ENCODE data around the gene GPX7.
"Not testable (repeated sequence)": the region's sequence is repeated elsewhere in the genome, so short reads cannot be mapped to it uniquely, and the experiment has no call there.

Gene GPX7

DNA sequence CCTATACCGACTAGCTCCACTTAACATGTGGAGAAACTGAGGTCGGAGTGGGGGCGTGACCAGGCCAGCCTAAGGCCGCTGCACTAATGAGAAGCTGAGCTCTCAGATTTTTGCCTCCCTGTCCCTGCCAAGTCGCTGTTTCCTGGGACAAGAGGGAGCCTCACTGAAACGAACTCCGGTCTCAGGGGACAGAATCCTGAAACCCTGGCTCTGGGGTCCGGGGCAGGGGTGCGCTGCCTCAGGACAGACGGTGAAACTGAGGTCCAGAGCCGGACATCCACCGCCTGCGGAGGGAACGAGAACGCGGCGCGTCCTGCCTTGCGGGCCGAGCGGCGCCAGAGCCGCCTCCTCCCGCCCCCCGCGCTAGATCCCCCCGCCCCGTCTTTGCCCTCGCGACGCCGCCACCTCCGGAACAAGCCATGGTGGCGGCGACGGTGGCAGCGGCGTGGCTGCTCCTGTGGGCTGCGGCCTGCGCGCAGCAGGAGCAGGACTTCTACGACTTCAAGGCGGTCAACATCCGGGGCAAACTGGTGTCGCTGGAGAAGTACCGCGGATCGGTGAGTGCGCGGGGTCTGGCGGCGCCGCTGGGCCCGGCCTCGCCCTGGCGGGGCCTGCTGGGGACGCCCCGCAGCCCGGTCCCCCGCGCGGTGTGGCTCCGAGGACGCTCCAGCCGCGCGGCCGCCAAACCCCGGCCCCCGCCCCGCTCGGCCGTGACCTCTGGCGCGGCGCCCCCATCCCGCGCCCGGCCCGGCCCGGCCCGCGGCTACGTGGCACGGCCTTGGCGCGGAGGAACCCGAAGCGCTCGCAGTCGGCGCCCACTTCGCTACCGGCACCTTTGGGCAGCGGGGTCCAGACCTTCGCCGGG is at the start of gene GPX7:
Gene GPX7, plus strand, starts transcription at position 381 of the 865 bp plus-strand sequence. Its CDS starts 39 bp downstream, at position 420.
- peak; percentile 50 for DNase-seq (ENCODE audit: low spot score)

DNA sequence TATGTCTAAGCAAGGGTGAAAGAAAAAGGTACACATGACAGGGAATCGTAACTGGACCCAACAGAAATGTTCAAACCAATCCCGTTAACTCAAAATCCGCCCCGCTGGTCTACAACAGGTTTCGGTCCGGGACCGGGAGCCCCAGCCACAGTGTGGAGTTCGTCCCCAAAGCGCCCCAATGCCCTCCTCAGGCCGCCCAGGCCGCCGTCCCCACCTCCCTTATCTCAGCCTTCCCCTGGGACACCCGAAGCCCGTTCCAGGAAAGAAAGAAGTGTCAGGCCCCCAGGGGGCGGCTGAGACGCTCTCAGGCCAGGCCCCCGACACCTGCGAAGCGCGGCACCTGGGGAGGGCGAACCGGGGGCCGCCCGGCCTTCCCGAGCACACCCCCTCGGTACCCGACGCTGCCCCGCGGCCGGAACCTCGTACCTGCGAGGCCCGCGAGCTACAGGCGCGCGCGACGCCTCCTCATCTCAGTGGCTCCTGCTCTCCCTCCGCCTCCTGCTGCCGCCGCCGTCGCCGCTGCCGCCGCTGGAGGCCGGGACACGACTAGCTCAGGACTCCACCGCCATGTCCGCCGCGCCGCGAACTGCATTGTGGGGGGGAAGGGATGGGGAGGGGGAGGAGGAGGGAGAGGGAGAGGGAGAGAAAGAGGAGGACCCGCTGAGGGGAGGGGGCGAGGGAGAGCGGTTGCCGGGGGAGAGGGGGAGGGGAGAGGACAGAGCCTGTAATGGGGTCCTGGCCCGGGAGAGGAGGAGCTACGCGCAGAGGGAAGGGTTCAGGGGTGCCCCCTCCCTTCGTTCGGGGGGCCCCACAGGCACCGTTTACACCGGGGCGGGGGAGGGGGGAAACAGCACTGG is 49.4 kb upstream of the GPX7 start, which contains the start of gene TUT4:
Gene TUT4, minus strand, starts transcription at position 588 of the 857 bp plus-strand sequence. CDS start 26,812 bp downstream, outside the sequence.
- peak; percentile 75 for DNase-seq (ENCODE audit: low spot score)

DNA sequence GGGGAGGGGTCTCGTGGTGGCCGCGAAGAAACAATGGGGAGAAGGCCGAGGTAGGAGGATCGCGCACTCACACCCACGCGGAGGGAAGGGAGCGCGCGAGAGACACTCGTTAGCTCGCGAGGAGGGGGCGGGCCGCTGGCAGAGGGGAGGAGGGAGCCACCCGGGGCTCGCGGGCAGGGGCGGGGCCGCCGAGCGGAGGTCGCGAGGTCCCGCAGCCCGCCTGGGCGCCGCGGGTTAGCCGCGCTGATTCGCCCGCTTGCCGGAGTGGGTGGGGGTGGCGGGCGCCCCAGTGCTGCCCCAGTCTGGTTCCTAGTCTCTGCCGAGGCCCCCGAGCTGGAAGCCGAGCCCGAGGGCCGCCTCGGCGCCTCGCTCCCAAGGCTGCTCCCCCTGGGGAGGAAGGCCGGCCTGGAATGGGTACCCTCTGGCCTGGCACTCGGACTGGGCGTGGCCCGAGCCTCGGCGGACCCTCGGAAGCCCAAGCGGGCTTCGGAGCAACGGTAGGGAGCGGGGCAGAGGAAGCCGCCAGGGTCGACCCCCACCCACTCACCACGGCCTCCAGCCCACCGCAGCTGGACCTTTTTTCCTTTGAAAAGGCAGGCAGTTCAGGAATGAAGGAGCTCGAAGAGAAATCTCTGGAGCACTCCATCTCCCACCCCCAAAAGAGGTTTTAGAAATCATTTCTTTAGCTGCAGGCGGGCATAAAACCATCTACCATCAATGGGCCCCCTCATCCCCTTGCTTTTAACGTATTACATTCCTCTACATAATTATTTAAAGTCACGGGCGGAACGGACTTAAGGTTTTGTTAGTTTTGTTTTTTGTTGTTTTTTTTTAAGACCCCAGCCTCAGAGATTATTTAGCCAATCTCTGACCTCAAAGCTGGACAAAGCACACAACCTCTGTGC is 48.6 kb upstream of the GPX7 start:
- peak; percentile 86 for DNase-seq (ENCODE audit: low spot score)

DNA sequence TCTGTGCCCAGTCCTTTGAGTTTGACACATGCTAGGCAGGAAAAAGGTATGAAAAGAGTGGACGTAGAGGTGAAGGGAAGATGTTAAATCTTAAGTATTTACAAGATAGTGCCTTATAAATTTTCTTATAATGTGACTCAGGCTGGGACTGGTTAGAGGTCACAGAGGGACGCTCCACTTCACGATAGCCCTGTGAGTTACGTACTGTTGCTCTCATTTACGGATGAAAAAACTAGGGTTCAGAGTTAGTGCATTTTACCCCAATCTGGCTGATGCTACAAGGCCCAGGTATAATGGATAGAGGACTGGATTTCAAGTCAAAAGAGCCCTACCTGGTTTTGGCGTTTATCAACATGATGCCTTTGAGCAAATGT is 47.9 kb upstream of the GPX7 start:
- DNase-seq (ENCODE audit: low spot score), result no peak

DNA sequence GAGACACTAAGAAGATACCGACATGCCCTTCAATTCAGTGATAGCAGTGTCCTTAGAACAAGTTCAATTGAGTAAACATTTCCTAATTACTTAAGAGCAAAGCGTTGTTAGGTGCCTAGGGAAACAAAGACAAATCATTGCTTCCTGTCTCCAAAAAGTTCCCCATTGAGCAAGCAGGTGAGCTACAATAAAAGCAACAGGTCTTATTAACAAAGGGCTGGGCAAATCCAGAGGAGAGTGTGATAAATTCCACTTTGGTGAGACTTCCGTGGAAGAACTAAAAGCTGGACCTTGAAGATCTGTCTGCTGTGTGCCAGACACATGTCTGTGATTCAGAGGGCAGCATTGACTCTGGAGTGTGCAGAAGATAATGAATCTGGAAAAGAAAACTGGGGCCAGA is 47.4 kb upstream of the GPX7 start:
- no peak for DNase-seq (ENCODE audit: low spot score)

DNA sequence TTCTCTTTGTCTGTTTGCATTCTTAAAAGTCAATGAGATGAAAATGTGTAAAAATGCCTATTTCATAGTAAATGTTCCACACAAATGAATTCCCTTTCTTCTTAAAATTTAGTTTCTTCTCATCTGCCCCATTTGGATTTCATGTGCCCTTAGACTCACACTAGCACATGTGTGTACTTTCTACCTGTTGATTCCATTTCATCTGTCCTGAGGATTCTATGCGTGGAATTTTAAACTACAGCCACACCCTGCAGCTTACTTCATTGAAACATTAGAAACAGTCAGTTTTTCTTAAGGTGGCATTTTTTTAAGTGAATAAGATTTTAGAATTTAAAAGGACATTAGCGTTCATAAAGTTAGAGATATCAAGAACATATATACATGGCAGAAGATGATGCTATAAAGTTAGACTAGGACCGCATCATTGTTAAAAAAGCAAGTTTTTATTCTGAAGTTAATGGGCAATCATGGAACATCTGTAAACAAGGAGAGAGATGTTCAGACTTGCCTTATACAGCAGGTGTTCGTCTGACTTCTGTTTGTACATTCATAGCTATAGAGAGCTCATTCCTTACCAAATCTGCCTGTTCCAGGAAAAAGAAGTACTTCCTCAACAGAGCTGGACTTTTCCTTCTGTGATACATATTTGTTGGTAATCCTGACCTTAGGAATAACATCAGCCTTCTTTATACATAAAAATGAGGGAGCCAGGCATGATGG is 45.4 kb upstream of the GPX7 start:
- DNase-seq (ENCODE audit: low spot score), result no peak

DNA sequence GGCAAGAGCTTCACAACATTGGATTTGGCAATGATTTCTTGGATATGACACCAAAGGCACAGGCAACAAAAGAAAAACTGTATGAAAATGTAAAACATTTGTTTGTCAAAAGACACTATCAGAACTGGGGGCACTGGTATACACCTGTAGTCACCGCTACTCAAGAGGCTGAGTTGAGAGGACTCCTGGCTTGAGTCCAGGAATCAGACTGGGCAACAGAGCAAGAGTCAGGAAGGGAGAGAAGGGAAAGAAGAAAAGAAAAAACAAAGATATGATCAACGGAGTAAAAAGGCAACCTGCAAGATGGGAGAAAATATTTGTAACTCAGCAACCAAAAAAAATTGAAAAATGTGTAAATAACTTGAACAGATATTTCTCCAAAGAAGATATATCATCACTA is 43.2 kb upstream of the GPX7 start:
- DNase-seq (ENCODE audit: low spot score), result no peak

DNA sequence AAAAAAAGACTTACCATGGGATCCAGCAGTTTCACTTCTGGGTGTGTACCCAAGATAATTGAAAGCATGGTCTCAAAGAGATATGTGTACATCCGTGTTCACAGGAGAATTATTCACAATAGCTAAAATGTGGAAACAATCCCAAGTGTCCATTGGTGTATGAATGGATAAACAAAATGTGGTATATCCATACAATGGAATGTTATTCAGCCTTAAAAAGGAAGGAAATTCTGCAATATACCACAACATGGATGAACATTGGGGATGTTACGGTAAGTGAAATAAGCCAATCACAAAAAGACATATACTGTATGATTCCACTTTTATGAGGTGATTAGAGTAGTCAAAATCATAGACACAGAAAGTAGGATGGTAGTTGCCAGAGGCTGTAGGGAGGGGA is 42.3 kb upstream of the GPX7 start:
- no peak for DNase-seq (ENCODE audit: low spot score)

DNA sequence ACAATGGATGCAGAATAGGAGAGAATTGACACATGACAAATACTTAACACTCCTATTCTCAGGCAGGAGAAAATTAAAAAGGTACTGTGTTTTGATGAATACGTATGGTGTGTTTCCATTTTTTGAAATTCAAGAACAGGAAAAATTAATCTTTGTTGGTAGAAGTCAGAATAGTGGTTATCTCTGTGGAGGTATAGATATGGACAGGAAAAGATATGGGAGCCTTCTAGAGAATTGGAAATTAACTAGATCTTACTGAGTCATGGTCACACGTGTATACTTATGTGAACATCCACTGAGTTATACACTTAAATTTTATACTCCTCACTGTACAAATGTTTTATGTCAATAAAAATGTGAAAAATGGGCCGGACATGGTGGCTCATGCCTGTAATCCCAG is 39.4 kb upstream of the GPX7 start:
- no peak for DNase-seq (ENCODE audit: low spot score)

DNA sequence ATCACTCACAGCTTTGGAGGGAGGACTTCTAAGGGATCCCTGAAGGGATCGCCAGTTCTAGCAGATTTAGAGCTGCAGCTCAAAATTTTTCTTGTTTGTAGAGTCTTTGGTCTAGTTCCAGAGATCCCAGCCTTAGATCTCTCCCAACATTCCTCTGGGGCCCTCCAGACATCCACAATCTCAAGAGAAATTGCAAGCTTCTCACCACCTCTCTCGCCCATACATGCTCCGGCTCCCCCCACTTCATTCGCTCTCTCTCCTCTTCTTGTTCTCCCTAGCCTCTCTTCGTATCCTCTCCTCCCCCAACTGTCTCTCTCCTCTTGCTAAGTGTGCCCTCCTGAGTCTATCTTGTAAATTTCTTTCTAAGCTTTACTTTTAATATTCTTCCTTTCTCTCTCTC is 34.2 kb upstream of the GPX7 start:
- no peak for DNase-seq (ENCODE audit: low spot score)

DNA sequence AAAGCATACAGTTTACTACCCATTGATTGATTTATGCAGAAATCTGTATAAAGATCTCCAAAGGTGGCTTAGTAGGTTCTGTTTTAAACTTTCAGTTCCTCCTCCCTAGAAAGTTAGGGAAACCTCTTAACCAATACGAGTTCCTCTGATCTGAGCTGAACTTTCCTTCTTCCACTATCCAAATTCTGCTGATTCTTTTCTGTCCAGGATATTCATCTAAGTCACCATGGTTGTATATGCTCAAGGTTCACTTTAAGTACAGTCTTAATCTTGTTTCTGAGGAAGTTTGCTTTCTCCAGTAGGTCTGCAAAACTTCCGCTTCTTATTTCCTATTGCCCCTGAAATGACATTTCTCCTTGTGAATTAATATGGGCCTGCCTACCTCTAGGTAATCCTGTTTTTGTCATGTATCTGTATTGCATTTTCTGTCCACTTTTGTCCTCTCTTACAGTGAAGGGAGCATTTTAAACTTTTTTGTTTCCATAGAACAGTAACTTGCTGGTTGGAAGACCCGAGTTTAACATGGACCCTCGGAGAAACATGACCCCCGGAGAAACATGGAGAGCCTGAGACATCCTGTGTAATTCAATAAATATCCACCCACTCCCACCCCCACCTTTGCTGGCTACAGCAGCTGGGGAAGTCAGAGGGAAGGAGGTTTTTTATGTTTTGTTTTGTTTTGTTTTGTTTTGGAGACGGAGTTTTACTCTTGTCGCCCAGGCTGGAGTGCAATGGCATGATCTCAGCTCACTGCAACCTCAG is 32.5 kb upstream of the GPX7 start:
- no peak for DNase-seq (ENCODE audit: low spot score)

DNA sequence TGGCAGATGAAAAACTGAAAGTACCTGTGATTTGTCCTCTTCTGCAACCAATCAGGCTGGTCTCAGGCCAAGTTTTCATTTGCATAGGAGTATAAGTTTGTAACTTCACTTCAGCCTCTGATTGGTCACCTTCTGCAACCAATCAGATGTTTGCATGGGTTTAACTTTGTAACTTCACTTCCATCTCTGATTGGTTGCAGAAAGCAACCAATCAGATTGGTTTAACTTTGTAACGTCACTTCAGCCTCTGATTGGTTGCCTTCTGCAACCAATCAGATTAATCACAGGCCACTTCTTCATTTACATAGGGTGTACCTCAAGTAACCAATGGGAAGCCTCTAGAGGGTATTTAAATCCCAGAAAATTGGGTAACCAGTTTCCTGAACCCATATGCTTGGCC is 30.4 kb upstream of the GPX7 start:
- DNase-seq (ENCODE audit: low spot score), result no peak

DNA sequence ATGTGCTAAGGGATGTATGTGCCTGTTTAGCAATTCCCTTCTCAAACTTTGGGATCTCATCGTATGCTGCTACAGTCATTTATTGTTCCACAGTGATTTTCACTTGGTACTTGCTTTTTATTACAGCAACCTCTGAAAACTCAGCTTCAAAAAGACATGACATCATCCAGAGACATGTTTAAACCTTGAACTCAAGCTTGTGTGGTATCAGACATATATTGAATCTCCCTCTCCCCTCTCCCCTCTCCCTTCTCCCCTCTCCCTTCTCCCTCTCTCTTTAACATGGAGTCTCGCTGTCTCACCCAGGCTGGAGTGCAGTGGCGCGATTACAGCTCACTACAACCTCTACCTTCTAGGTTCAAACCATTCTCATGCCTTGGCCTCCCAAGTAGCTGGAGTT is 29.8 kb upstream of the GPX7 start:
- no peak for DNase-seq (ENCODE audit: low spot score)

DNA sequence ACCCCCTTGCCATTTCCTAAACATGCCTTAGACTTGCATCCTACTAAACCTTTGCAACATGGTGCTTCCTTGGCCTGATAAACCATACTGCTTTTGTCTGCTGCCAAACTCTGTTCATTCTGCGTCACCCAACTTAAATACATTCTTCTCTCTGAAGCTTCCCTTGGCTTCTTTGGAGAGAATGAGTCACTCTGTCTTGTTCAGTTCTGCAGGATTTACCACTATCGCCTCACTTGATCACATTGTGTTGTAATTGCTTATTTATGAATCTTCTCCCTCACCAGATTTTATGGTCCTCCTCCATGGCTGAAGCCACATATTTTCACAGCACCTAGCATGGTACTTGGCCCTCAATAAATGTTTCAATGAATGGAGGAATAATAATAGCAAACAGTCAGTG is 27.6 kb upstream of the GPX7 start:
- DNase-seq (ENCODE audit: low spot score), result no peak

DNA sequence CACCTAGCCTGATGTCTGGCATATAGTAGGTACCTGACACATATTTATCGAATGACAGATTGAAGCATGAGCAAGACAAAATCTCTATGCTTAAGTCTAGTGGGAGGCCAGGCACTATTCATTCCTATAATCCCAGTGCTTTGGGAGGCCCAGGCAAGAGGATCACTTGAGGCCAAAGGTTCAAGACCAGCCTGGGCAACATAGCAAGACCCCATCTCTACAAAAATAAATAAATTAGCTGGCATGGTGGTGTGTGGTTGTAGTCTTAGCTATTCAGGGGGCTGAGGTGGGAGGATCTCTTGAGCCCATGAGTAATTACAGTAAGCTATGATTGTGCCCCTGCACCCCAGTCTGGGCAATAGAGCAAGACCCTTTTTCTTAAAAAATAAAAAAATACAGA is 26.1 kb upstream of the GPX7 start:
- DNase-seq (ENCODE audit: low spot score), result no peak

DNA sequence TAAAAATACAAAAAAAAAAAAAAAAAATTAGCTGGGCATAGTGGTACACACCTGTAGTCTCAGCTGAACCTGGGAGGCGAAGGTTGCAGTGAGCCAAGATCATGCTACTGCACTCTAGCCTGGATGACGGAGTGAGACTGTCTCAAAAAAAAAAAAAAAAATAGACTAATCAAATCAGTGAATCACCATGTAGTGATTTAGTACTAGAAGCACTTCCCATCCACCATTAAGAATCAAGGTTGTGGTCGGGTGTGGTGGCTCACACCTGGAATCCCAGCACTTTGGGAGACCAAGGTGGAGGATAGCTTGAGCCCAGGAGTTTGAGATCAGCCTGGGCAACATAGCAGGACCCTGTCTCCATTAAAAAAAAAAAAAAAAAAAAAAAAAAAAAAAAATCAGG is 24.1 kb upstream of the GPX7 start:
- DNase-seq (ENCODE audit: low spot score), result not testable (repeated sequence)

DNA sequence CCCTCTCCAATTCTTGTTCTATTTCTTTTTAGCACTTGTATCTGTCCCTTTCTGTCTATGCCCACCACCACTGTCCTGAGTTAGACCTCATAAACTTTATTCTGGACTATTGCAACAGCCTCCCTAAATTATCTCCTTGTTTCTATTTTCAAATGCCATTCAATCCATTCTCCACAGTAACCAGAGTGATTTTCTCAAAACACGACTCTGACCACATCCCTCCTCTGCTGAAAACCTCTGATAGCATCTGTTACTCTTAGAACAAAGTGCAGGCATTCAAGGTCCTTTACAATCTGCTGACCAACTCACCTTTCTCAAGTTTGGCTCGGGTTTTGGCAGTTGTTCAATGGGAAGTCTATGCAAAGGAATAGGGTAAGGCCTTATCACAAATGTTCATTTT is 22.8 kb upstream of the GPX7 start:
- no peak for DNase-seq (ENCODE audit: low spot score)

DNA sequence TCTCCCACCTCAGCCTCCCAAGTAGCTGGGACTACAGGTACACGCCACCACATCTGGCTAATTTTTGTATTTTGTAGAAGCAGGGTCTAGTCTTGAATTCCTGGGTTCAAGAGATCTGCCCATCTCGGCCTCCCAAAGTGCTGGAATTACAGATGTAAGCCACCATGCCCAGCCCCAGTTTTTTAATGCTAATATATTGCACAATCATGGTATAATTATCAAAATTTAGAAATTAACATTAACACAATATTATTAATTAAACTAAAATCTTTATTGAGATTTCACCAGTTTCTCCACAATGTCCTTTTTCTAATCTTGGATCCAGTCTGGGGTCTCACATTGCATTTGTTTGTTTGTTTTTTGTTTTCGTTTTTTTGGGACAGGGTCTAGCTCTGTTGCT is 21.9 kb upstream of the GPX7 start:
- DNase-seq (ENCODE audit: low spot score), result no peak

DNA sequence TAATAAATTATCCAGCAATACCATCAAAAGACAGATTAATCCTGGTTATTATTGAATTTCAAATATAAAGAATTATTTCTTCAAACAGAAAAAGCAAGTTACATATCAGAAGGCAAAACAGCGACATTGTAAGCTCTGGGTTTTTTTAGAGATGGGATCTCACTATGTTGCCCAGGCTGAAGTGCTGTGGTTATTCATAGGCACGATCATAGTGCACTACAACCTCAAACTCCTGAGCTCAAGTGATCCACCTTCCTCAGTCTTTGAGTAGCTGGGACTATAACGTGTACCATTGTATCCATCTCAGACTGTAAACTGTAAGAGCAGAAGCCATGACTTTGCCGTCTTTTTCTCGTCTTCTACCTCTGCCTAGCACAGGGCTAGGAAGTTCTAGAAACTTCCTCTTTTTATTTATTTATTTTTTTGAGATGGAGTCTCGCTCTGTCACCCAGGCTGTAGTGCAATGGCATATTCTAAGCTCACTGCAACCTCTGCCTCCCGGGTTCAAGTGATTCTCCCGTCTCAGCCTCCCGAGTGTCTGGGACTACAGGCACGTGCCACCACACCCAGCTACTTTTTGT is 20.0 kb upstream of the GPX7 start:
- no peak for DNase-seq (ENCODE audit: low spot score)

DNA sequence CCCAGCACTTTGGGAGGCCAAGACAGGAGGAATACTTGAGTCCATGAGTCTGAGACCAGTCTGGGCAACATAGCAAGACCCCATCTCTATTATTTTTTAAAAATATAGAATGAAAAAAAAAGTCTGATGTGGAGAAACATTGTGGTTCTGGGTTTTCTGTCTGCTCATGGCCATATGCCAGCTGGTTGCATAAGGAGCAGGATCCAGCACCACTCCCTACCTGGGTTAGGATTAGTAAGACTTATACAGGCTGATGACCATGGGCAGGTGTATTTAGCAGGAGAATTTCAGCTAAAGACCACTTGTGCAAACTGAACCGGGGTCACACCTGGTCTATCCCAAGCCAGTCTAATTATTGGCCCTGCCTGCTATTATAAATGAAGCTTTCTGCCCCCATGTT is 16.7 kb upstream of the GPX7 start:
- DNase-seq (ENCODE audit: low spot score), result no peak

Data from CD4-positive, alpha-beta T cell treated with Interleukin-15 for 4 hours (primary cell).